NCI-H1048 (cell line): ENCODE results near the gene USP5.
"Not testable (repeated sequence)": the region's sequence is repeated elsewhere in the genome, so short reads cannot be mapped to it uniquely, and the experiment has no call there.

Experiments used
- DNase-seq: peaks from one replicate; lab custom pipeline; 2025; lab: John Stamatoyannopoulos, UW

The USP5 gene

DNA sequence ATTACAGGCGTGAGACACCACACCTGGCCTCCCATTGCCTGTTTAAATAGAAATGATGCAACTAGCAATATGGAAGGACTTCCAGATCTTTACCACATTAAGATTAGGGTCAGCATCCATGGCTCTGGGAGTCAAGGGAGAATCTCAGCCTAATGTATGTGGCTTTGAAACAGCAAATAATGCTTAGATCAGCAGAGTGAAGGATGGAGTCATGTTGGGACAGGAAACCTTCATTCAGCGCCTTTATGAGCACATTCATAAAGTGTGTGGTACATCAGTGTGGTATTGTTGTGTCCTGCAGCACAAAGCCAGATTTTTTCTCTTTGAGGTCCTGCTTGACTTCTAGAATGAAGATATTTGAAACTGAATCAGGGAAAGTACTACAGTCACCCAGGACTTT lies 36.4 kb downstream of the USP5 start:
- no peak for DNase-seq

GRCh38 chr12:6888794-6889193 lies 36.8 kb downstream of the USP5 start:
- DNase-seq, result not testable (repeated sequence)

GRCh38 chr12:6889775-6890573 lies 38.0 kb downstream of the USP5 start:
- not testable (repeated sequence) for DNase-seq

DNA sequence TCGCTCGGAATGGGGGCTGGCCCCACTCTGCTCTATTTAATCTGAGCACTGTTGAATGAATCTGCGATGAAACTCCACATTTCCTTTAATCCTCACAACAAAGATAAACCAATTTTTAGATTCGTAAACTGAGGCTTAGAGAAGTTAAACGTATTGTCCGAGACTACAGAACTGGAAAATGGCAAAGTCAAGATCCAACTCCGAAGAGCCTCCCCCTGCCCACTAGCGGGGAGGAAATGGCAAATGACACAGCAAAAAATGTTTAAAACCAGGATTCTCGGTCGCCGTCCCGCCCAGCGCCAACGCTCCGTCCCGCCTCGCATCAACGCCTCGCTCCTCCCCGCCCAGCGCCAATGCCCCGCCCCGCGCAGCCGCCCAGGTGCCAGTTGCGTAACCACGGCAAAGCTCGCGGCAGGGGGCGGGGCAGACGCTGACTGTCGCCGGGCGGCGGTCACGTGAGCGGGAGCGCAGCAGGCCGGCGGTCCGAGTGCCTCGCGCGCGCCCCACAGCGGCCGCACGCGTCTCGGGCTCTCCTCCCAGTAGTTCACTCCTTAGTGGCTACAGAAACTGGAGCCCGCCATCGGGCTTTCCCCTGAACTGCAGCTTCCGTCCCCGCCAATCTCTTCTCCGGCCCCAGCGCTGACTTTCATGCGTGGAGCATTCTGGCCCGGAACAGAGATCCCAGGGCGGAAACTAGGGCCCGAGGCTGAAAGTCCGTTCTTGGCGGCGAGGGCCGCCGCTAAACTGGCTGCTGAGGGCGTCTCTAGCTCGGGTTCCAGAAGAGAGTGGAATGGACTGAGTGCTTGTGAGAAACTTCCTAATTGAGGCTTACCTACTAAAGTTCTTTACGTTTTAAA lies 39.1 kb downstream of the USP5 start:
- DNase-seq, result peak; percentile 94

DNA sequence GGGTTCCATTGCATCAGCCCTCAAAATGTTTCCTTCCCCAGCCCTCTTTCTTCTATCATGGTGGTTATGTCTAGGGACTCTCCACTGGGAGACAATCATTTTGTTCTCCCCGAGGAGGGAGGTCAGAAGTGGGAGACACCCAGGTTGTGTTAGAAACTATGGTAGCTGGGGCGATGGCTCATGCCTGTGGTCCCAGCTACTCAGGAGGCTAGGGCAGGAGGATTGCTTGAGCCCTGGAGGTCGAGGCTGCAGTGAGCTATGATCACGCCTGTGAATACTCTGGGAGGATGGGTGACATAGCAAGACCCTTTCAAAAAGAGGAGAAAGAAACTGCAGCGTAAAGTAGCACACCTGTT lies 39.7 kb downstream of the USP5 start:
- no peak for DNase-seq

DNA sequence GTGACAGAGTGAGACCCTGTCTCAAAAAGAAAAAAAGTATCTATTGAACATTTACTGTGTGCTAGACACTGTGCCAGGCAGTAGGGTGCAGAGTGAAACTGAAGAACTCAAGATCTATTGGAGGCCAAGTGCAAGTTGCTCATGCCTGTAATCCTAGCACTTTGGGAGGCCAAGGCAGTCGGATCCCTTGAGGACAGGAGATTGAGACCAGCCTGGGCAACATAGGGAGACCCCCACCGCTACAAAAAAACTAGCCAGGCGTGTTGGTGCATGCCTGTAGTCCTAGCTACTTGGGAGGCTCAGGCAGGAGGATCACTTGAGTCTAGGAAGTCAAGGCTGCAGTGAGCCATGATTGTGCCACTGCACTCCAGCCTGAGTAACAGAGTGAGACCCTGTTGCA lies 40.7 kb downstream of the USP5 start:
- not testable (repeated sequence) for DNase-seq

DNA sequence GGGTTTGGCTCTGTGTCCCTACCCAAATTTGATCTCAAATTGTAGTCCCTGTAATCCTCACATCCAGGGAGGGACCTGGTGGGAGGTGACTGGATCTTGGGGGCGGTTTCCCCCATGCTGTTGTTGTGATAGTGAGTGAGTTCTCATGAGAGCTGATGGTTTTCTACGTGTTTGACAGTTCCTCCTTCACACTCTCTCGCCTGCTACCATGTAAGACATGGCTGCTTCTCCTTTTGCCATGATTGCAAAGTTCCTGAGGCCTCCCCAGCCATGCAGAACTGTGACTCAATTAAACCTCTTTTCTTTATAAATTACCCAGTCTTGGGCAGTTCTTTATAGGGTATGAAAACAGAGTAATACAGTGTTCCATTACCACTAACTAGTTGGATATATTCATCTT lies 42.4 kb downstream of the USP5 start:
- DNase-seq, result no peak

DNA sequence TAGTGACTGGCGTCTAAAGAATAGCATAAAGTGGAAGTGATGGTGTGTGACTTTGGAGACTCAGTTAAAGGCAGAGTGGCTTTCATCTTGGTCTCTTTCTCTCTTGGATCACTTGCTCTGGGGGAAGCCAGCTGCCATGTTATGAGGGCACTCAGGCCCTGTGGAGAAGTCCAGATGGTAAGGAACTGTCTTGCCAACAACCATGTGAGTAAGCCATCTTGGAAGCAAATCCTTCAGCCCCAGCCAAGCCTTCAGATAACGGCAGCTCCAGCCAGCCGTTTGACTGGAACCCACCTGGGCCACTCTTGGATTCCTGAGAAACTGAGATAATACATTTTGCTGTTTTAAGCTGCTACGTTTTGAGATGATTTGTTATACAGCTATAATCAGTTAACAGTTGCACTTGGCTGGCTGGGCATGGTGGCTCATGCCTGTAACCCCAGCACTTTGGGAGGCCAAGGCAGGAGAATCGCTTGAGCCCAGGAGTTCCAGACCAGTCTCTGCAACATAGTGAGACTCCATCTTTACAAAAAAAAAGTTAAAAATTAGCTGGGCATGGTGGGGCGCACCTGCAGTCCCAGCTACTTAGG lies 45.0 kb downstream of the USP5 start:
- DNase-seq, result no peak

DNA sequence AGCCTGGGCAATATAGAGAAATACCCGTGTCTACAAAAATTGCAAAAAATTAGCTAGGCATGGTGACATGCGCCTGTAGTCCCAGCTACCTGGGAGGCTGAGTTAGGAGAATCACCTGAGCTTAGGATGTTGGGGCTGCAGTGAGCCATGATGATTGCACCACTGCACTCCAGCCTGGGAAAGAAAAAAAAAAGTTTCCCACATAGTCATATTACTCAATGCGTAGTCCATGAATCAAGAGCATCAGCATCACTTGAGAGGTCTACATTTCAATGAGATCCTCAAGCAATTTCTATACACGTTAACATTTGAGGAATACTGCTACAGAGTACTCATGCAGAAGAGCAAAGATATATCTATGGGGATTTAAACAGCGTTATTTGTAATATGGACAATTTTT lies 47.5 kb downstream of the USP5 start:
- no peak for DNase-seq

GRCh38 chr12:6899837-6900519 lies 48.0 kb downstream of the USP5 start:
- DNase-seq, result peak; percentile 68

GRCh38 chr12:6902448-6902847 lies 50.5 kb downstream of the USP5 start:
- DNase-seq, result no peak

DNA sequence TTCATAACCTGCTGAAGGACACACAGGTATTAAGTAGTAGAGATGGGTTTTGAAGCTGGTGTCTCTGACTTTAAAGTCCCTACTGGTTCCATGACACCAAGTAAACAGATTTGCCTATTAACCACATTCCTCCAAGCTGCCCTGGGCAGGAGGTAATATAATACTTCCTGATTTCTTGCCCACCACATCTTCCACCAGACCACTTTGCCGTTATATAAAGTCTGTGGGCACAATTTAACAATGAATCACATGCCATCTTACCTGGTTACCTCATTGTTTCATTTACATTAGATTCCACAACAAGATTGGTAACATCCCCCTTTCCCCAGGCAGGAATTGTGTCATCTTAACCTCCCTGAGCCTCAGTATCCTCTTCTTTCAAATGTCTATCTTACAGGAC lies 51.8 kb downstream of the USP5 start:
- DNase-seq, result no peak

DNA sequence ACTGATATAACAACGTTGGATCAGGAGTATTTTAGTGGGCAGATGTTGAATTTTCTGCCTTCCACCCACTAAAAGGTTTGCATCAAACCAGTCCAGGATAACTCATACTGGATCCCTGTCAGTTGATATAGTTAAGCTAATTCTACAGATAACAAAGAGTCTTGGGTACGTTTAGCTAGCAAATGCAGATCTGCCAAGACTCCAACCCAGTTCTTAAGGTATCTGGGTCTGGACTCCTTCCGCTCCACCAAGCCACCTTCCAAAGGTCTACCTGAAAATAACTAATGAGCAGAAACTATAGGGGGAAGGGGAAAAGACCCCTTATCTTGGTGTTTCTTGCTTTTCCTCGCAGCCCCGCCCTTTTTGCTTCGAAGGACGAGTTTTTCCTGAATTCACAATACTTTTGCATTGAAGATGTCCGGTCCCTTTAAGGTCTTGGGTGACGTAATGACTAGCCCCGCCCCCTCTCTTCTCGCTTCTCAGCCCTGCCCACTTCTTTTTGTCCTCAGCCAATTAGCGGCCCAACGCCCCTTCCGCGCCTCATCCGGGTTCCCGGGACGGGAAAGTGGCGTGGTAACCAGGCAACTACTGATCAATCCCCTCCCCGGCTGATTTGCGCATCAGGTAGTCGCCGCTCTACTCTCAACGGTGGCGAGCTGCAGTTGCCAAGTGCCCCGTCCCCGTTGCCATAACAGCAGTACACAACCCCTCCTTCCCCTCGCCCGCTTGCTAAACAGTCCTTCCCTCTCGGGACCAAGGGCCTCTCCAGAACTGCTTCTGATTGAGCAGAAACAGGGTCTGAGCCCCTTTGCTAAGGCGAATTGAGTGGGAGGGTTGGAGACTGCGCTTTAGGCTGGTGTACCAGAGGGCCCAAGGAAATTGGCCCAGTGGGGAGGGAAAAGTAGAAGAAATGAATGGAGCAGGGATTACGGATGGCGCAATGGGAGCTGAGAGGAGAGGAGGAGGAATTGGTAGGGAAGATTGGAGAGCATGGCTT lies 52.6 kb downstream of the USP5 start, which contains the start of gene LRRC23:
Gene LRRC23, plus strand, starts transcription at position 543 of the 997 bp plus-strand sequence. CDS start 812 bp downstream, outside the sequence.
- peak; percentile 96 for DNase-seq

- no peak for DNase-seq
Measured at GRCh38 chr12:6905414-6906040, 53.6 kb downstream of the USP5 start.

GRCh38 chr12:6908141-6908540 lies 56.2 kb downstream of the USP5 start:
- DNase-seq, result not testable (repeated sequence)

DNA sequence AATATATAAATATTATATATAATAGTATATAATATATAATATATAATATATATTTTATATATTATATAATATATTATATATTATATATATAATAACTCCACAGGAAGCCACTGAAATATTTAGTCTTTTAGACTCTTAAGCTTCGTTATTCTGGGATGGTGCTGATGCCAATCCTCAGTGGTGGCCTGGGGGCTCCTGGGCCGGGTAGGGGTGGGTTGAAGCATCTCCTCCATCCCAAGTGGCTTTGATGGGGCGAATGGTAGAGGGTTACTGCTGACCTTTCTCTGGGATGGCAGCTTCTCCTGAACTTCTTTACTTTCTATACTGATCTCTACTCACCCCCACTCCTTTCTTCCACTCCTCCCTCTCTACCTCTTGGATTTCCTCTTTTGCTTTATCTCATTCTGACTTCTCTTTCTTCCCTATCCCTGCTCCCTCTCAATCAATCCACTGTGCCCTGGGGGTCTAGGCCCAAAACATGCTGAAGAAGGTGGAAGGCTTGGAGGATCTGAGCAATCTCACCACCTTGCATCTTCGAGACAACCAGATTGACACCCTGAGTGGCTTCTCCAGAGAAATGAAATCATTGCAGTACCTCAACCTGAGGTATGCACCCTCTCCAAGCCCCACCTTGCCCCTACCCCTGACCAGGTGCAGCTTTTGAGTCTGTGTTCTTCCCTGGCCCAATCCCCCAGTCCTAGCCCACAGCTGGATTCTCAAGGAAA lies 57.6 kb downstream of the USP5 start:
- no peak for DNase-seq

- DNase-seq, result no peak
Measured at GRCh38 chr12:6912164-6912935, 60.4 kb downstream of the USP5 start.

DNA sequence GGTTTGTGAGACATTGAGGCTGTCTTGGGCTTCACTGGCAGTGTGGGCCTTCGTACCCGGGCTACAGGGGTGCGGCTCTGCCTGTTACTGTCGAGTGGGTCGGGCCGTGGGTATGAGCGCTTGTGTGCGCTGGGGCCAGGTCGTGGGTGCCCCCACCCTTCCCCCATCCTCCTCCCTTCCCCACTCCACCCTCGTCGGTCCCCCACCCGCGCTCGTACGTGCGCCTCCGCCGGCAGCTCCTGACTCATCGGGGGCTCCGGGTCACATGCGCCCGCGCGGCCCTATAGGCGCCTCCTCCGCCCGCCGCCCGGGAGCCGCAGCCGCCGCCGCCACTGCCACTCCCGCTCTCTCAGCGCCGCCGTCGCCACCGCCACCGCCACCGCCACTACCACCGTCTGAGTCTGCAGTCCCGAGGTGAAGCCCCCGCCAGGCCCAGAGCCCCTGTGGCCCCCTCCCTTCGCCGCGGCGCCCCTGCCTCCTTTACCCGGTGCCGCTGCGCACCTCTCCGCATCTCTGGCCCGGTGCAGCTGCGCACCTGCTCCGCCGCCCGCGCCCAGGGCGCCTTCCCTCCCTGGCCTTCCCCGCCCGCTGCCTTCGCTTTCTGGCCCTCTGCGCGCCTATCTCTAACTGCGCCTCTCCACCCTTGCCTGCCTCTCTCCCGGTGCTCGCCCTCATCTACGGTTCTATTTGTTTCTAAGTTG lies 62.4 kb downstream of the USP5 start, which contains the start of gene ENO2:
Gene ENO2, plus strand, starts transcription at position 335 of the 701 bp plus-strand sequence. CDS start 1,253 bp downstream, outside the sequence.
- DNase-seq, result no peak
